ENCODE data around the gene CARS1.

DNA sequence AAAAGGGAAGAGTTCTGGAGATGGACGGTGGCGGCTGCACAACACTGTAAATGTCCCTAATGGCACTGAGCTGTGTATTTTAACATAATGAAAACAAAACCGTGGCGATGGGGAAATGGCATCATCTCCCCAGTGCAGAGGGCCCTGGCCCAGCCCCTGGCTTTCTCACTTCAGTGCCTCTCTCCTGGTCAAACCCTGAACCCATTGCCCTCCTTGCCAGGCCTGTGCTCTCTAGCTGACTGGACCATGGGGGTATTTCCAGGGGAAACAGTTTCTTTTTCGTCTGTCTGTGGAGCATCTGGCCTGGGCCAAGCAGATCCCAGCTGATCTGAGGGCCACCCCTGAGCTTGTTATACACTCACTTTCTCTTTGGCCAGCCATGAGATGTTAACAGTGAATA is 47.7 kb downstream of the CARS1 start:
- TF ChIP-seq, protein P1, sequence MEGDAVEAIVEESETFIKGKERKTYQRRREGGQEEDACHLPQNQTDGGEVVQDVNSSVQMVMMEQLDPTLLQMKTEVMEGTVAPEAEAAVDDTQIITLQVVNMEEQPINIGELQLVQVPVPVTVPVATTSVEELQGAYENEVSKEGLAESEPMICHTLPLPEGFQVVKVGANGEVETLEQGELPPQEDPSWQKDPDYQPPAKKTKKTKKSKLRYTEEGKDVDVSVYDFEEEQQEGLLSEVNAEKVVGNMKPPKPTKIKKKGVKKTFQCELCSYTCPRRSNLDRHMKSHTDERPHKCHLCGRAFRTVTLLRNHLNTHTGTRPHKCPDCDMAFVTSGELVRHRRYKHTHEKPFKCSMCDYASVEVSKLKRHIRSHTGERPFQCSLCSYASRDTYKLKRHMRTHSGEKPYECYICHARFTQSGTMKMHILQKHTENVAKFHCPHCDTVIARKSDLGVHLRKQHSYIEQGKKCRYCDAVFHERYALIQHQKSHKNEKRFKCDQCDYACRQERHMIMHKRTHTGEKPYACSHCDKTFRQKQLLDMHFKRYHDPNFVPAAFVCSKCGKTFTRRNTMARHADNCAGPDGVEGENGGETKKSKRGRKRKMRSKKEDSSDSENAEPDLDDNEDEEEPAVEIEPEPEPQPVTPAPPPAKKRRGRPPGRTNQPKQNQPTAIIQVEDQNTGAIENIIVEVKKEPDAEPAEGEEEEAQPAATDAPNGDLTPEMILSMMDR (IDR thresholded peaks at IDR 0.05), result no peak
- TF ChIP-seq POLR2AphosphoS5 (IDR thresholded peaks at IDR 0.05), result no peak
- TF ChIP-seq EP300 (IDR thresholded peaks at IDR 0.05; ENCODE audit: low read depth), result no peak

All from transverse colon (tissue), 4 donors.